NAMALWA (cell line): ENCODE results near the gene DBP.
"Not testable (repeated sequence)": the region's sequence is repeated elsewhere in the genome, so short reads cannot be mapped to it uniquely, and the experiment has no call there.

Experiments used
- DNase-seq: peaks from one replicate; pipeline ENCODE4 v3.0.0-alpha.2; 2015; ENCODE audit warnings: low spot score

DBP gene

GRCh38 chr19:48636859-48637448, at the start of gene DBP:
Gene DBP, minus strand, starts transcription at chr19:48637379. Its CDS starts 385 bp downstream, at chr19:48636994.
- no peak for DNase-seq

DNA sequence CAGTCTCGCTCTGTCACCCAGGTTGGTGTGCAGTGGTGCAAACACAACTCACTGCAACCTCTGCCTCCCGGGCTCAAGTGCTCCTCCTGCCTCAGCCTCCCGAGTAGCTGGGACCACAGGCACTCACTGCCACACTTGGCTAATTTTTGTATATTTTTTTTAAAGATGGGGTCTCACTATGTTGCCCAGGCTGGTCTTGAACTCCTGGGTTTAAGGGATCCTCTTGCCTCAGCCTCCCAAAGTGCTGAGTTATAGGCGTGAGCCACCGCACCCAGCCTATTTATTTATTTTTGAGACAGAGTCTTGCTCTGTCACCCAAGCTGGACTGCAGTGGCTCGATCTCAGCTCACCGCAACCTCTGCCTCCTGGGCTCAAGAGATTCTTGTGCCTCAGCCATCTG, 49.5 kb upstream of the DBP start:
- not testable (repeated sequence) for DNase-seq

- no peak for DNase-seq
Observed at GRCh38 chr19:48686088-48686487, 48.9 kb upstream of the DBP start.

GRCh38 chr19:48685583-48685982, 48.4 kb upstream of the DBP start:
- DNase-seq, result no peak

DNA sequence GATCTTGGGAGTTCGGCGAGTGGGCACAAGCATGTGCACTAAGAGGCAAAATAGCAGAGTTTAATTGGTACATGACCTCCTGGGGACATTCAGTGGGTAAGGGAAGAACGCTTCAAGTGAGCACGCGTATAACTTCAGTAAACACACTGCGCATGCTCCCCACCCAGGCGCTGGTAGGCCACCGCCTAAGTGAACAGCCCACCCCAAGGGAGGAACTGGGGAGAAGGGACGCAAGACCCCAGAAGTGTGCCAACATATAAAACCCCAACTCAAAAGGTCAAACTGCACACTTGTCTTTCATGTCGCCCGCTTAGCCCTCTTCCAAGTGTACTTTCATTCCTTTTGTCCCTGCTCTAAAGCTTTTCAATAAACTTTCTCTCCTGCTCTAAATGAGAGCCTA, 46.2 kb upstream of the DBP start:
- DNase-seq, result no peak

DNA sequence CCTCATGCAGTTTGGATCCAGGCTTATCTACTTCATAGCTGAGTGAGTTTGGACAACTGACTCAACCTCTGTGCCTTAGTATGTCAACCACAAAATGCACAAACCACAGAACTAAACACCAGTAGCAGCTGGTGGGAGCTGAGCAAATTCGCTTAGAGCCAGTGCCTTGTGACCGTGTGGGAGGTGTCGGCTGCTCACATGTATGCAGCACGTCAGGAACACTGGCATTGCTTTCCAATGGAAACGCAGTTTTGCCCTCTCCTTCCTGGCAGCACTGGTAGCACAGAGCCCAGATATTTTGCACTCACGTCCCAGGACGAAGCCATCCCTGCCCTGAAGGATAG, 43.9 kb upstream of the DBP start:
- DNase-seq, result peak; percentile 60

DNA sequence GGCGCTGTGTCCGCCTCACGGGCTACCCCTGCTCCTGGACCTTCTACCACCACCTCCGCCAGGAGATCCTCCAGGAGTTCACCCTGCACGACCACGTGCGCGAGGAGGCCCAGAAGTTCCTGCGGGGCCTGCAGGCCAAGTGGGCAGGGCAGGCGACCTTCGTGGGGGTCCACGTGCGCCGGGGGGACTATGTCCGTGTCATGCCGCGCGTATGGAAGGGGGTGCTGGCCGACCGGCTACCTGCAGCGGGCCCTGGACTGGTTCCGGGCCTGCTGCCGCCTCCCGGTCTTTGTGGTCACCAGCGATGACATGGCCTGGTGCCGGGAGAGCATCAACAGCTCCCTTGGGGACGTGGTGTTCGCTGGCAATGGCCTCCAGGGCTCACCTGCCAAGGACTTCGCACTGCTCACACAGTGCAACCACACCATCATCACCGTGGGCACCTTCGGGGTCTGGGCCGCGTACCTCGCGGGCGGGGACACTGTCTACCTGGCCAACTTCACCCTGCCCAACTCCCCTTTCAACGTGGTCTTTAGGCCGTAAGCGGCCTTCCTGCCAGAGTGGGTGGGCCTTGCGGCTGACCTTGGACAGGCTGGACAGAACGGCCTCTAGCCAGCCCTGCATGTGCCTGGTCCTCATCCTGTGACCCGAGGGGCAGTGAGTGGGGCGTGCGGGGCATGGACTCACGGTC, 43.4 kb upstream of the DBP start:
- no peak for DNase-seq

DNA sequence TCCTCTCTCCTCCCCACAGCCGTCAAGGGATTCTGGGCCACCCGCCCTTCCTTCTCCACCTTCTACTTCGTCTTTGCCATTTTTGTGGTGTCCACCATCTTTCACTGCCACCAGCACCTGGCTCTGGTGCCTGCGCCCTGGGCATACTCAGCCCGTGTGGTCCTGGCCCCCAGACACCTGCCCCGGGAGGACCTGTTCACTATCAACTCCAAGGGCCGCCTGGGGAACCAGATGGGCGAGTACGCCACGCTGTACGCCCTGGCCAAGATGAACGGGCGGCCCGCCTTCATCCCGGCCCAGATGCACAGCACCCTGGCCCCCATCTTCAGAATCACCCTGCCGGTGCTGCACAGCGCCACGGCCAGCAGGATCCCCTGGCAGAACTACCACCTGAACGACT, 42.8 kb upstream of the DBP start:
- DNase-seq, result not testable (repeated sequence)

DNA sequence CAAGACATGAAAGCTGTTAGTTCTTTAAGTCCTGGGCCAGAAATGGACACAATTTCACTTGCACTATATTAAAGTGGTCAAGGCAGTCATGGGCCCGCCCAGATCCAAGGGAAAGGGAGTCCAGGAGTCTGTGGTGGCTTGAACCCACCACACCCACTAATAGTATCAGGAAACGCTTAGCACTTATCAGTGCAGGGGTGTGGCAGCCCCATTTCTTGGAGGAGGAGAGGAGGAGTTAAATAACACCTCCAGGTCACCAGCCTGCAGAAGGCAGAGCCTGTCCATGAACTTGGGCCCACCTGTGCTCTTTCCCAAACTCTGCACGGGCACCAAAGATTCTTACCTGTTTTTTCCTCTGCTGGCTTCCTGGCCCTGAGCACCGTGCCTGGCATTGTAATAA, 41.0 kb upstream of the DBP start:
- no peak for DNase-seq

GRCh38 chr19:48676887-48677286, 39.7 kb upstream of the DBP start:
- no peak for DNase-seq

- DNase-seq, result no peak
Observed at GRCh38 chr19:48676487-48676886, 39.3 kb upstream of the DBP start.

DNA sequence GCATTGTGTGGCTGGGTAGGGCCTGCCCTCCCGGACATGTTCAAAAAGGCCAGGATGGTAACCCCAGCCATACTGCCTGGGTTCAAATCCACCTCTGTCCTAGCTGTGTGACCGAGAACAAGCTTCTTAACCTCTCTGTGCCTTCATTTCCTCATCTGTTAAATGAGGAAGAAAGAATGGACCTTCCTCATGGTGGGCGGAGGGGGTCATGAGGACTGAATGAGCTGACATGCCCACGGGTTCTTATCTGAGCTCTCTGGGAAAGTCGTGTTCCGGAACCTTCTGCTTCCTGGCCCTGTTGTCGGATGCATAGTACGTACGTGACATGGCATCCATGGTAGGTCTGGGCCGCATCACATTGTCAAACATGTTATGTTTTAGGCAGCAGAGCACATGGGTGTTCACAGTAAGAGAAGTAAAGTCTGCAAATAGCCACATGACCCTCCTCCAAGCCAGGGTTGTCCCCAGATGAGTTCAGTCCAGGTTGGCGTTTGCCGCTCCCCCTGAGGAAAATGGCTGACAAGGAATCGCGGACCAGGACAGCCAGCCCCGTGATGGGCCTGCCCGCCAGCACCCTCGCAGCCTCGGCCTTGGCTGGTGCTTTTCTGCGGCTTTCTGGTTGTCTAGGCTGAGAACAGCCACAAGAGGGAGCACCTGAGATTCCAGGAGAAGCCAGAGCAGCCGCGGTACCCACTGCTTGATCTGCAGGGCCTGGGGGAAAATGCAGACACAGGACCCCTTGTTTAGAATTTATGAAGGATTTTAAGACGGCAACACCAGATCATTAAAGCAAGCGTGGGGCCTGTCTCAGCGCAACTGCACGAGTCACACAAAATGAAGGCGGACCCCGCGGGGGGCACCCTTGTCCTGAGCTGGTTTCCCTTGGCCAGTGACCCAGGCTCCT, 38.0 kb upstream of the DBP start:
- peak; percentile 90 for DNase-seq

- no peak for DNase-seq
Observed at GRCh38 chr19:48674216-48674809, 37.1 kb upstream of the DBP start.

GRCh38 chr19:48673436-48674100, 36.4 kb upstream of the DBP start:
- no peak for DNase-seq

DNA sequence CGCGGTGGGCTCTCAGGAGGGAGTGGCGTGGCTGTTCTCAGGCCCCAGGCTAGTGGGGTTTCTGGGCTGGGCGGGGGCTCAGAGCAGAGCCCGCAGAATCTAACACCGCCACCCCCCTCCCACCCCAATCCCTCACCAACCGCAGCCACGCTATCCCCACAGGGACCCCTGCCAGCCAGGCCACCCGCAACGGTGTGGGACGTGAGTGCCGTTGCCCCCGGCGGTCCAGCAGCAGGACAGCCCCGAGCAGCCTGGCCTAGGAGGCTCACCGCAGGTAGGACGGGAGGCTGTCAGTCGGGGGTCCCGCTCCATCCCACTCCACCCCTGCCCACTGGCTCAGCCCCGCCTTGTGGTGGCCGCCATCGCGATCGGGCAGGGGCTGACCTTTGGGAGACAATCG, 35.8 kb upstream of the DBP start, which contains the start of gene NTN5:
TSS of gene NTN5 (minus strand) at position 24 of the 400 bp plus-strand sequence. CDS start 2,031 bp downstream, outside the sequence.
- no peak for DNase-seq

DNA sequence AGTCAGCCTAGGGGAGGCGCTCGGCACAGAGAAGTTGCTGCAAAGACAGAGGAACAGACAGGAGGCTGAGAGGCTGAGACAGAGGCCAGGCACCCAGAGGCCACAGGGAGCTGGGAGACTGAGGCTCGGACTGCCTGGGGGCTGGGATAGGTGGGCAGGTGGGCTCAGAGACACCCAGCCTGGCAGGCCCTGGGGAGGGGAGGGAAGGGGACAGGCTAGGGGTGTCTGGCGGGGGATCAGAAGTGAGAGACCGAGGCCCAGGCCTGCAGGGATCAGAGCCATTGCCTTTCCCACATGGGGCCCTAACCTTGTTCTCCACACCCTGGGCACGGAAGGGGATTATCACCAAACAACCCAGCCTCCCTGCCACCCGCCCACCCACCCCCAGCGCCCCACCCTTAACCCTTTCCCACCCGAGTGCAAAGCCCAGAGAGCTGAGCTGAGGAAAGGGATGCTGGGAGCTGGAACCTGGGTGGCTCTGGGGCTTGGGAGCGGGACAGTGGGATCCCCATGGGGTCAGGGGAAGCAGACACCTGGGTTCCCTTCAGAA, 34.3 kb upstream of the DBP start:
- DNase-seq, result no peak

DNA sequence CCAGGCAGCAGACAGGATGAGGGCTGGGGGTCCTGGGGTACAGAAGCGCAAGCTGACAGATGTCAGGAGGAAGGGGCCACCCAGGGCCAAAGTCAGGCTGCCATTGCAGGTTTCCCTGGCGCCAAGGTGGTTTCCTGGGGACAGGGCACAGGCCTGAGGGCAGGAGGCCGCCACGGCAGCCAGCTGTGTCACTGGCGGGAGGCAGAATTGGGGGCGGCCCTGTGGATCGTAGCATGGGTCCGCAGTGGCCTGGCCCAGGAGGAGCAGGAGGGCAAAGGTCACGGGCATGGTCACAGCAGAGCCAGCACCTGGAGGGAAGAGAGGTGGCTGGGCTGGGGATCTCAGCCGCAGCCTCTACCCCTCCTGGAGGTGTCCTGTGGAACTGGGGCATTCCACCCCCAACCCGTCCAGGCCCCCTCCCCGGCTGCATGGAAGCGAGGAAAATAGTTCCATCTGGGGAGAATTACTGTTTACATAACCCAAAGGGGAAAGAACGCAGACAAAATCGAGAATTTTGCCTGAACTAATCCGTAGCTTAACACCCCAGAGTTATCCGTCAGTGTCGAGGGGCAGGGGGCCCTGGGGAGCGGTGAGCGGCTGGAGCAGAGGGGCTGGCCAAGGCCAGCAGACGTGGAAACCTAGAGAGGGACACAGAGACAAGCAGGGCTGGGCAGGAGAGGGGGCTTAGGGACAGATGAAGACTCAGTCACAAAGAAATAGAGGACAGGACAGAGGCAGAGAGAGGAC, 33.7 kb upstream of the DBP start:
- DNase-seq, result no peak

GRCh38 chr19:48669903-48670668, 32.9 kb upstream of the DBP start:
- DNase-seq, result no peak

- DNase-seq, result no peak
Observed at GRCh38 chr19:48668761-48669160, 31.6 kb upstream of the DBP start.

GRCh38 chr19:48668332-48668731, 31.2 kb upstream of the DBP start:
- no peak for DNase-seq
